K562 (cell line): ENCODE results near the gene HPS5. TPM values are rescaled to one million over a fixed set of nuclear protein-coding genes. Genes with fewer than 3 reads are reported as not detected.

Experiments
- CBX8 ChIP-seq: fragments of 200-600 bp; sonication (generic); IDR thresholded peaks from 2 replicates; pipeline ENCODE4 v1.6.1; 2012; ENCODE audit warnings: borderline replicate concordance, mixed run types, low read depth, mild to moderate bottlenecking, moderate library complexity, mixed read lengths, low read length, control low read depth, inconsistent platforms; ENCODE audit not compliant: poor library complexity, severe bottlenecking; ENCODE audit errors: extremely low read depth
- CTCF ChIP-seq, 3 experiments: IDR thresholded peaks in 2 of 3; conservative IDR thresholded peaks in 1 of 3; 2 replicates each; pipeline ENCODE4 v1.5.1; 2011 to 2012; ENCODE audit warnings: low read length in 3 of 3, mild to moderate bottlenecking in 3 of 3, control low read depth in 2 of 3, improper control_type of control experiment in 1 of 3, inconsistent platforms in 1 of 3, low read depth in 1 of 3, mixed read lengths in 1 of 3, moderate library complexity in 1 of 3; ENCODE audit not compliant: insufficient read depth in 2 of 3
- HLTF ChIP-seq: fragments of 450-650 bp; IDR thresholded peaks from 2 replicates; pipeline ENCODE4 v1.6.1; 2016
- HMBOX1 ChIP-seq: sonication (generic); IDR thresholded peaks from 2 replicates; pipeline ENCODE4 v1.6.1; 2016
- KLF10 ChIP-seq: fragments of 250-450 bp; sonication (Bioruptor Pico); IDR thresholded peaks from 2 replicates; pipeline ENCODE4 v1.6.1; 2021; ENCODE audit warnings: matching md5 sums
- MCM5 ChIP-seq: fragments of 450-650 bp; IDR thresholded peaks from 2 replicates; pipeline ENCODE4 v1.6.1; 2016; ENCODE audit warnings: low read depth
- MTA3 ChIP-seq: fragments of 450-650 bp; formaldehyde crosslinking; IDR thresholded peaks from 2 replicates; pipeline ENCODE4 v1.6.1; 2017; ENCODE audit warnings: mild to moderate bottlenecking, borderline replicate concordance
- OTX1 ChIP-seq: fragments of 450-650 bp; formaldehyde crosslinking; IDR thresholded peaks from 2 replicates; pipeline ENCODE4 v1.4.0; 2022; ENCODE audit warnings: mild to moderate bottlenecking
- PCBP2 ChIP-seq: fragments of 200-400 bp; formaldehyde crosslinking; IDR thresholded peaks from 2 replicates; pipeline ENCODE4 v1.6.1; 2018; ENCODE audit warnings: low read length, low read depth, mild to moderate bottlenecking, moderate library complexity; ENCODE audit not compliant: poor library complexity, severe bottlenecking
- SMAD2 ChIP-seq: fragments of 150-350 bp; IDR thresholded peaks from 2 replicates; pipeline ENCODE4 v1.6.1; 2014; ENCODE audit warnings: low read depth, mild to moderate bottlenecking, low read length
- SMC3 ChIP-seq: conservative IDR thresholded peaks from 2 replicates; pipeline ENCODE4 v1.6.1; 2011; ENCODE audit warnings: low read depth, low read length, improper control_type of control experiment; ENCODE audit not compliant: insufficient read depth
- TCF3 ChIP-seq: sonication (generic); formaldehyde crosslinking; IDR thresholded peaks from 2 replicates; pipeline ENCODE4 v1.4.0; 2020; ENCODE audit warnings: mild to moderate bottlenecking, missing genetic modification reagents
- ZHX1 ChIP-seq: fragments of 150-350 bp; conservative IDR thresholded peaks from 2 replicates; pipeline ENCODE4 v1.6.1; 2014; ENCODE audit warnings: low read length
- ZKSCAN8 ChIP-seq: fragments of 200-800 bp; sonication (Bioruptor generic); IDR thresholded peaks from 2 replicates; pipeline ENCODE4 v1.6.1; 2016; ENCODE audit warnings: missing genetic modification characterization, missing compliant biosample characterization
- ZNF143 ChIP-seq: sonication (generic); formaldehyde crosslinking; IDR thresholded peaks from 2 replicates; pipeline ENCODE4 v1.9.0; 2022; ENCODE audit warnings: mild to moderate bottlenecking, missing genetic modification reagents
- ZNF274 ChIP-seq: IDR thresholded peaks from 2 replicates; pipeline ENCODE4 v1.6.1; 2011; ENCODE audit warnings: low read depth, mild to moderate bottlenecking, low read length, moderate library complexity, borderline replicate concordance
- ZNF354B ChIP-seq: fragments of 250-450 bp; sonication (Bioruptor Pico); IDR thresholded peaks from 2 replicates; pipeline ENCODE4 v1.4.0; 2020
- ZSCAN32 ChIP-seq: fragments of 450-650 bp; formaldehyde crosslinking; IDR thresholded peaks from 2 replicates; pipeline ENCODE4 v1.4.0; 2020; ENCODE audit warnings: mild to moderate bottlenecking, moderate library complexity
- polyA plus RNA-seq, 8 experiments: library from polyadenylated mRNA; depleted of rRNA in 4 of 8; stranded (reverse) in 5 of 8; unstranded in 3 of 8; fragments of >200 nt; fragmentation: Nextera tagmentation in 2 of 8; fragmentation: Illumina TruSeq in 1 of 8; extraction: Ambion mirVana in 2 of 8; extraction: Trizol in 1 of 8; gene quantifications; 2 replicates each; pipeline versions ENCODE4 v1.2.1 to v1.2.3, GENCODE V29; 2011 to 2014; ENCODE audit warnings: inconsistent platforms in 1 of 8, missing spikeins in 1 of 8
- total RNA-seq, 7 experiments: library from RNA; depleted of rRNA in 6 of 7; stranded (reverse); fragments of >200 nt in 6 of 7; fragmentation: Illumina TruSeq in 2 of 7; extraction: Trizol in 2 of 7; gene quantifications; 2 replicates each; pipeline versions ENCODE4 v1.2.1 to v1.2.3, GENCODE V29; 2011 to 2021; ENCODE audit warnings: low replicate concordance in 1 of 7

HPS5 gene
- total and polyA plus RNA-seq, 9 of the 15 experiments (the other 6 are each of a cell fraction or from before 2014, with no cell fraction given): 12.2 to 28.1 (median 16.8) TPM

GRCh38 chr11:18321969-18322711 is at the start of gene HPS5, which contains the start of gene GTF2H1 (continued):
- TF ChIP-seq ZNF274 (no peak), MTA3 (peak; percentile 92; the same call in 1 of the 2 replicates), HMBOX1 (0 out of 2 replicates have a peak, but pooled peaks have one; percentile 18), SMC3 (no peak), SMAD2 (no peak), ZKSCAN8 (no peak), TCF3 (CRISPR knock-in tag) (no peak; the same call in 1 of the 2 replicates), KLF10 (CRISPR knock-in tag) (no peak), CBX8 (no peak), ZNF354B (CRISPR knock-in tag) (no peak), ZSCAN32 (CRISPR knock-in tag) (no peak), ZNF143 (CRISPR knock-in tag) (0 out of 2 replicates have a peak, but pooled peaks have one; percentile 56), OTX1 (CRISPR knock-in tag) (no peak), CTCF (IDR thresholded peaks at IDR 0.05 in 2 of 3, conservative IDR thresholded peaks at IDR 0.05 in 1 of 3; ENCODE audit: insufficient read depth in 2 of 3, low read depth in 1 of 3, low read length in 3 of 3) (no peak), PCBP2 (no peak), ZHX1 (peak; percentile 77), MCM5 (no peak), HLTF (no peak)
